Bronchus fibroblast of lung (primary cell): ENCODE measurements around the gene SLC5A6. TPM values are rescaled to one million over a fixed set of nuclear protein-coding genes. Genes with fewer than 3 reads are reported as not detected.

Experiments used
- total RNA-seq: library from RNA; depleted of rRNA; stranded (reverse); fragments of >200 nt; gene quantifications from 2 replicates; pipeline ENCODE4 v1.2.3, GENCODE V29; 2015

SLC5A6 gene
- total RNA-seq, result 27.1 and 28.2 TPM in 2 replicates

GRCh38 chr2:27211943-27212625, at the start of gene SLC5A6, which contains the start of gene ATRAID:
TSS of gene SLC5A6 (minus strand) at chr2:27212268. CDS start at chr2:27207650, 4,618 bp downstream.
TSS of gene ATRAID (plus strand) at chr2:27212041. CDS start at chr2:27212369, 328 bp downstream.

GRCh38 chr2:27217173-27218121, 5.4 kb upstream of the SLC5A6 start, which contains the start of gene CAD:
TSS of gene CAD (plus strand) at chr2:27217369. CDS start at chr2:27217552, 183 bp downstream.

Other genes with a start within 250 kb of the SLC5A6 start
- 1.3 and 1.8 TPM in 2 replicates for gene MAPRE3, start 241.6 kb downstream of the SLC5A6 start, total RNA-seq
- 39.8 and 43.1 TPM in 2 replicates for gene TMEM214, start 179.3 kb downstream of the SLC5A6 start, total RNA-seq
- gene AGBL5, start 160.6 kb downstream of the SLC5A6 start, total RNA-seq, result 22.6 and 24.2 TPM in 2 replicates
- 475 and 505 TPM in 2 replicates for gene OST4, start 140.6 kb downstream of the SLC5A6 start, total RNA-seq
- gene EMILIN1, start 133.7 kb downstream of the SLC5A6 start, total RNA-seq, result 188 and 191 TPM in 2 replicates
- 3.2 and 3.6 TPM in 2 replicates for gene KHK, start 125.5 kb downstream of the SLC5A6 start, total RNA-seq
- 1.5 and 2.2 TPM in 2 replicates for gene CGREF1, start 93.1 kb downstream of the SLC5A6 start, total RNA-seq
- not detected in 2 replicates for gene ABHD1, start 88.5 kb downstream of the SLC5A6 start, total RNA-seq
- 57.3 and 57.7 TPM in 2 replicates for gene PREB, start 77.6 kb downstream of the SLC5A6 start, total RNA-seq
- gene PRR30, start 72.9 kb downstream of the SLC5A6 start, total RNA-seq, result not detected in 2 replicates
- gene TCF23, start 63.3 kb downstream of the SLC5A6 start, total RNA-seq, result not detected in 2 replicates
- 224 and 227 TPM in 2 replicates for gene ATRAID, start 227 bp downstream of the SLC5A6 start, total RNA-seq
- gene CAD, start 5.1 kb upstream of the SLC5A6 start, total RNA-seq, result 58.7 and 59.6 TPM in 2 replicates
- gene SLC30A3, start 50.8 kb upstream of the SLC5A6 start, total RNA-seq, result 0.15 and 0.34 TPM in 2 replicates
- not detected in 2 replicates for gene DNAJC5G, start 63.2 kb upstream of the SLC5A6 start, total RNA-seq
- gene TRIM54, start 70.2 kb upstream of the SLC5A6 start, total RNA-seq, result 0.17 TPM in 1 of 2 replicates, not detected in the other
- 0.15 and 0.84 TPM in 2 replicates for gene UCN, start 96.2 kb upstream of the SLC5A6 start, total RNA-seq
- 115 and 122 TPM in 2 replicates for gene MPV17, start 110.8 kb upstream of the SLC5A6 start, total RNA-seq
- 36.0 and 37.2 TPM in 2 replicates for gene GTF3C2, start 144.5 kb upstream of the SLC5A6 start, total RNA-seq
- 37.5 and 39.2 TPM in 2 replicates for gene EIF2B4, start 158.1 kb upstream of the SLC5A6 start, total RNA-seq
- gene SNX17, start 158.3 kb upstream of the SLC5A6 start, total RNA-seq, result 148 and 149 TPM in 2 replicates
- 5.8 and 9.1 TPM in 2 replicates for gene ZNF513, start 168.5 kb upstream of the SLC5A6 start, total RNA-seq
- gene PPM1G, start 197.3 kb upstream of the SLC5A6 start, total RNA-seq, result 109 and 110 TPM in 2 replicates
- 69.1 and 74.8 TPM in 2 replicates for gene NRBP1, start 216.4 kb upstream of the SLC5A6 start, total RNA-seq
- 0.15 TPM in 1 of 2 replicates, not detected in the other for gene KRTCAP3, start 230.1 kb upstream of the SLC5A6 start, total RNA-seq